Stimulated activated CD4-positive, alpha-beta T cell treated with anti-CD3 and anti-CD28 coated beads, Interleukin-2, amount 100 ng/mL, for 4 hours (primary cell): ENCODE measurements around the gene MED13L.
A peak's percentile ranks its signal among the peaks of the same experiment; 100 is the strongest.

Source experiments
- DNase-seq: peaks from one replicate; pipeline ENCODE4 v3.0.0-alpha.2; 2020; ENCODE audit warnings: low read depth

Gene MED13L

GRCh38 chr12:116278279-116278626 is 760 bp upstream of the MED13L start:
- DNase-seq = no peak

GRCh38 chr12:116276652-116277466 is 634 bp downstream of the MED13L start:
- DNase-seq = peak; percentile 46

GRCh38 chr12:116274551-116275375 is 2.7 kb downstream of the MED13L start:
- no peak for DNase-seq

- DNase-seq = no peak
These were observed 3.5 kb downstream of the MED13L start for GRCh38 chr12:116273813-116274550.

GRCh38 chr12:116267948-116268347 is 9.5 kb downstream of the MED13L start:
- no peak for DNase-seq

GRCh38 chr12:116266631-116267349 is 10.7 kb downstream of the MED13L start:
- no peak for DNase-seq

- DNase-seq = no peak
These were observed 11.3 kb downstream of the MED13L start for GRCh38 chr12:116266168-116266601.

- no peak for DNase-seq
These were observed 11.9 kb downstream of the MED13L start for GRCh38 chr12:116265351-116266147.

GRCh38 chr12:116264525-116265070 is 12.9 kb downstream of the MED13L start:
- no peak for DNase-seq

GRCh38 chr12:116263844-116264243 is 13.6 kb downstream of the MED13L start:
- DNase-seq = no peak

GRCh38 chr12:116263431-116263830 is 14.1 kb downstream of the MED13L start:
- no peak for DNase-seq

- DNase-seq = no peak
These were observed 14.8 kb downstream of the MED13L start for GRCh38 chr12:116262741-116263140.

GRCh38 chr12:116261525-116262100 is 15.9 kb downstream of the MED13L start:
- no peak for DNase-seq

GRCh38 chr12:116259800-116260577 is 17.5 kb downstream of the MED13L start:
- no peak for DNase-seq

- DNase-seq = no peak
These were observed 19.7 kb downstream of the MED13L start for GRCh38 chr12:116257826-116258225.

GRCh38 chr12:116257215-116257614 is 20.3 kb downstream of the MED13L start:
- no peak for DNase-seq

- DNase-seq = no peak
These were observed 27.6 kb downstream of the MED13L start for GRCh38 chr12:116249938-116250337.

- DNase-seq = no peak
These were observed 28.6 kb downstream of the MED13L start for GRCh38 chr12:116248930-116249329.

GRCh38 chr12:116248433-116248832 is 29.1 kb downstream of the MED13L start:
- DNase-seq = no peak

- no peak for DNase-seq
These were observed 30.1 kb downstream of the MED13L start for GRCh38 chr12:116247377-116247776.
